ENCODE results near the gene UNKL. TPM values are rescaled to one million over a fixed set of nuclear protein-coding genes. Genes with fewer than 3 reads are reported as not detected.

The UNKL gene
- total and polyA plus RNA-seq, 2 of the 8 experiments (the other 6 are each of a cell fraction or from before 2014, with no cell fraction given): 25.1 to 31.8 TPM

GRCh38 chr16:1398351-1398750, 16.2 kb downstream of the UNKL start:
- no peak overlapping the region for H2BK120ac ChIP-seq (replicated peaks; ENCODE audit: low read depth, low read length)
- no peak for DNase-seq (ENCODE audit: low read depth in 1 of 2, low spot score in 2 of 2)
- no peak overlapping the region for H2AFZ ChIP-seq (ENCODE audit: low read length)
- no peak overlapping the region for H2BK5ac ChIP-seq (ENCODE audit: low read depth, low read length)
- POLR2A ChIA-PET (ENCODE audit: partially characterized antibody): interaction anchor here (1.3 kb wide), 1 partner anchor 12 kb away, joined by 3 read pairs; no protein-coding TSS in a partner anchor
- no peak overlapping the region for H2AK5ac ChIP-seq (ENCODE audit: low read depth, low read length)
- no peaks in the 10 kb centered on the region for H3K9me3 ChIP-seq (ENCODE audit: insufficient read depth in 2 of 2, low read depth in 1 of 2, low read length in 1 of 2)
- no peak overlapping the region for H4K5ac ChIP-seq (ENCODE audit: insufficient read length, low read depth, low read length)
- no peak overlapping the region for H3K4me2 ChIP-seq (ENCODE audit: insufficient read depth in 1 of 2, low read depth in 2 of 2, low read length in 2 of 2)
- H3K79me2 ChIP-seq (ENCODE audit: control insufficient read depth in 1 of 2, insufficient read depth in 2 of 2, low read length in 2 of 2): no peaks in the 10 kb centered on the region; a peak in 1 of 4 replicates
- no peak overlapping the region for H2BK12ac ChIP-seq (ENCODE audit: low read depth, low read length)
- H3K27me3 ChIP-seq (replicated peaks in 1 of 4; ENCODE audit: control insufficient read depth in 3 of 4, extremely low read depth in 1 of 4, insufficient read depth in 3 of 4, low read length in 3 of 4): no peaks in the 10 kb centered on the region
- no peak overlapping the region for H3K4ac ChIP-seq (replicated peaks; ENCODE audit: insufficient read length, low read depth, low read length)
- CTCF ChIA-PET (ENCODE audit: partially characterized antibody): interaction anchor here (1.3 kb wide), 1 partner anchor 35 kb away, joined by 4 read pairs; no protein-coding TSS in a partner anchor
- no peak overlapping the region for H2BK15ac ChIP-seq (ENCODE audit: low read length)
- 92% methylated on average over 9 of the region's 9 CpGs; no CpG with 5 or more reads in 1 of the 2 experiments for WGBS, 2 experiments (ENCODE audit: extremely low coverage in 1 of 2, insufficient coverage in 1 of 2, insufficient read length in 1 of 2, insufficient replicate concordance in 2 of 2, low coverage in 1 of 2, low lambda C conversion rate in 2 of 2, missing lambda C conversion rate in 1 of 2)
- peaks cover 0 to 19% (median 2%) of the 10 kb centered on the region in 4 experiments; a peak in 3 of 8 replicates for H3K36me3 ChIP-seq (ENCODE audit: control insufficient read depth in 2 of 4, insufficient read depth in 4 of 4, low read length in 3 of 4)
- no peak overlapping the region for H3K14ac ChIP-seq (ENCODE audit: insufficient read length)
- H3K79me1 ChIP-seq (ENCODE audit: low read depth, low read length): no peaks in the 10 kb centered on the region
- no peak overlapping the region for H2BK20ac ChIP-seq (ENCODE audit: low read length)
- H3K4me3 ChIP-seq (ENCODE audit: extremely low read depth in 1 of 4, insufficient read depth in 2 of 4, low read depth in 3 of 4, low read length in 4 of 4): no peak overlapping the region
- no peak overlapping the region for H3K23ac ChIP-seq (ENCODE audit: insufficient read length)
- H3K18ac ChIP-seq (ENCODE audit: extremely low read depth, low read length): no peak overlapping the region
- H4K8ac ChIP-seq (ENCODE audit: extremely low read depth, insufficient read depth, low read length): no peak overlapping the region
- H4K91ac ChIP-seq (replicated peaks; ENCODE audit: insufficient read length, low read length): no peak overlapping the region
- no peaks in the 10 kb centered on the region for H3K23me2 ChIP-seq (ENCODE audit: low read depth, low read length)
- FAIRE-seq: no peak
- peaks cover 0 to 5% of the 10 kb centered on the region in 2 experiments for H4K20me1 ChIP-seq (replicated peaks in 1 of 2; ENCODE audit: control insufficient read depth in 1 of 2, insufficient read depth in 2 of 2, low read length in 2 of 2)
- H3K56ac ChIP-seq (replicated peaks; ENCODE audit: insufficient read length, low read depth, low read length): no peak overlapping the region
- no peak for TF ChIP-seq KDM5A (IDR thresholded peaks at IDR 0.05; ENCODE audit: low read length)
- TF ChIP-seq POU5F1 (IDR thresholded peaks at IDR 0.05; ENCODE audit: low read depth, low read length): no peak
- no peak for TF ChIP-seq E2F6 (IDR thresholded peaks at IDR 0.05)
- TF ChIP-seq ATF3 (IDR thresholded peaks at IDR 0.05; ENCODE audit: insufficient read depth, low read depth, low read length): no peak
- no peak for TF ChIP-seq HDAC6 (IDR thresholded peaks at IDR 0.05; ENCODE audit: low read depth, low read length)
- no peak for TF ChIP-seq CTBP2 (IDR thresholded peaks at IDR 0.05; ENCODE audit: borderline replicate concordance, insufficient read depth, insufficient read length, low read length)
- no peak for TF ChIP-seq SUZ12 (IDR thresholded peaks at IDR 0.05; ENCODE audit: low read length)
- no peak for TF ChIP-seq TCF12 (IDR thresholded peaks at IDR 0.05; ENCODE audit: low read depth, low read length)
- TF ChIP-seq CREB1 (IDR thresholded peaks at IDR 0.05): no peak
- no peak for TF ChIP-seq SP4 (IDR thresholded peaks at IDR 0.05; ENCODE audit: low read length)
- TF ChIP-seq CHD2 (IDR thresholded peaks at IDR 0.05; ENCODE audit: low read length): no peak
- no peak for TF ChIP-seq EGR1 (IDR thresholded peaks at IDR 0.05; ENCODE audit: borderline replicate concordance, low read depth, low read length)
- TF ChIP-seq PHF8 (conservative IDR thresholded peaks at IDR 0.05; ENCODE audit: low read depth, low read length): no peak
- no peak overlapping the region for H3K27ac ChIP-seq (ENCODE audit: low read depth, low read length)
- no peak overlapping the region for H3K9ac ChIP-seq (replicated peaks in 1 of 4; ENCODE audit: extremely low read depth in 1 of 4, low read depth in 3 of 4, low read length in 3 of 4)
- no peaks in the 10 kb centered on the region for H3K4me1 ChIP-seq (replicated peaks in 1 of 4; ENCODE audit: control insufficient read depth in 3 of 4, insufficient read depth in 4 of 4, low read length in 3 of 4)
